HCEC 1CT (cell line): ENCODE results near the gene TK1.
A peak's percentile ranks its signal among the peaks of the same experiment; 100 is the strongest.
"Not testable (repeated sequence)": the region's sequence is repeated elsewhere in the genome, so short reads cannot be mapped to it uniquely, and the experiment has no call there.

Experiments
- DNase-seq: peaks from one replicate; pipeline ENCODE4 v3.0.0-alpha.2; 2017

TK1 gene

GRCh38 chr17:78186692-78187595 is at the start of gene TK1, which contains the start of gene AFMID:
TK1 (minus strand) TSS chr17:78187052; CDS start chr17:78186994, 58 bp downstream.
AFMID (plus strand) TSS chr17:78187362; CDS start chr17:78187371, 9 bp downstream.
- peak; percentile 97 for DNase-seq

- no peak for DNase-seq
Observed at GRCh38 chr17:78235885-78236284, 49.0 kb upstream of the TK1 start.

- not testable (repeated sequence) for DNase-seq
Observed at GRCh38 chr17:78235022-78235421, 48.2 kb upstream of the TK1 start.

GRCh38 chr17:78234261-78234865 is 47.5 kb upstream of the TK1 start:
- no peak for DNase-seq

GRCh38 chr17:78233678-78234077 is 46.8 kb upstream of the TK1 start:
- DNase-seq = no peak

- DNase-seq = no peak
Observed at GRCh38 chr17:78232859-78233173, 46.0 kb upstream of the TK1 start.

- DNase-seq = peak; percentile 0
Observed at GRCh38 chr17:78231991-78232858, 45.4 kb upstream of the TK1 start.

GRCh38 chr17:78230996-78231935 is 44.4 kb upstream of the TK1 start, which contains the start of gene TMEM235:
TMEM235 (plus strand) TSS chr17:78231631; CDS start chr17:78232024, 393 bp downstream.
- no peak for DNase-seq

GRCh38 chr17:78230252-78230962 is 43.6 kb upstream of the TK1 start:
- no peak for DNase-seq

- DNase-seq = no peak
Observed at GRCh38 chr17:78228176-78228575, 41.3 kb upstream of the TK1 start.

- no peak for DNase-seq
Observed at GRCh38 chr17:78227455-78227916, 40.6 kb upstream of the TK1 start.

GRCh38 chr17:78226759-78227454 is 40.1 kb upstream of the TK1 start:
- no peak for DNase-seq

GRCh38 chr17:78226055-78226758 is 39.4 kb upstream of the TK1 start:
- no peak for DNase-seq

GRCh38 chr17:78225088-78225865 is 38.4 kb upstream of the TK1 start:
- no peak for DNase-seq

- no peak for DNase-seq
Observed at GRCh38 chr17:78224231-78225087, 37.6 kb upstream of the TK1 start.

- DNase-seq = no peak
Observed at GRCh38 chr17:78223765-78224164, 36.9 kb upstream of the TK1 start.

- no peak for DNase-seq
Observed at GRCh38 chr17:78223061-78223460, 36.2 kb upstream of the TK1 start.
